GM12878 (cell line): ENCODE data around the gene R3HDM2. TPM values are rescaled to one million over a fixed set of nuclear protein-coding genes. Genes with fewer than 3 reads are reported as not detected.

Source experiments
- IKZF1 ChIP-seq: fragments of 450-650 bp; conservative IDR thresholded peaks from 2 replicates; pipeline ENCODE4 v1.6.1; 2017; ENCODE audit warnings: antibody characterized with exemption, mild to moderate bottlenecking
- PBX3 ChIP-seq: IDR thresholded peaks from 2 replicates; pipeline ENCODE4 v1.6.1; 2011; ENCODE audit warnings: mild to moderate bottlenecking, low read depth, low read length, moderate library complexity; ENCODE audit not compliant: insufficient replicate concordance
- PKNOX1 ChIP-seq: fragments of 450-650 bp; IDR thresholded peaks from 2 replicates; pipeline ENCODE4 v1.6.1; 2016; ENCODE audit warnings: mild to moderate bottlenecking
- RAD51 ChIP-seq: fragments of 450-650 bp; IDR thresholded peaks from 2 replicates; pipeline ENCODE4 v1.6.1; 2016; ENCODE audit warnings: moderate library complexity, mild to moderate bottlenecking, inconsistent platforms
- ZBTB11 ChIP-seq: fragments of 450-650 bp; formaldehyde crosslinking; IDR thresholded peaks from 2 replicates; pipeline ENCODE4 v1.5.0; 2022; ENCODE audit warnings: mild to moderate bottlenecking, missing genetic modification characterization
- ZNF207 ChIP-seq: fragments of 450-650 bp; IDR thresholded peaks from 2 replicates; pipeline ENCODE4 v1.6.1; 2014; ENCODE audit warnings: antibody characterized with exemption, mild to moderate bottlenecking, borderline replicate concordance
- ZNF217 ChIP-seq: fragments of 450-650 bp; IDR thresholded peaks from 2 replicates; pipeline ENCODE4 v1.6.1; 2017; ENCODE audit warnings: antibody characterized with exemption, mild to moderate bottlenecking
- polyA plus RNA-seq, 11 experiments: library from polyadenylated mRNA; depleted of rRNA in 4 of 11; unstranded in 6 of 11; stranded (reverse) in 5 of 11; fragments of >200 nt; fragmentation: Nextera tagmentation in 4 of 11; fragmentation: Illumina TruSeq in 1 of 11; extraction: Ambion mirVana in 4 of 11; extraction: Trizol in 1 of 11; gene quantifications; 1 replicate in 1 of 11; 2 replicates in 10 of 11; pipeline versions ENCODE4 v1.2.1 to v1.2.3, GENCODE V29; 2011 to 2016; ENCODE audit warnings: inconsistent platforms in 2 of 11, missing spikeins in 2 of 11, low read depth in 1 of 11
- total RNA-seq, 4 experiments: library from RNA; depleted of rRNA in 3 of 4; stranded (reverse); fragments of >200 nt in 3 of 4; fragmentation: Illumina TruSeq in 1 of 4; extraction: Trizol in 1 of 4; gene quantifications; 2 replicates each; pipeline versions ENCODE4 v1.2.1 to v1.2.3, GENCODE V29; 2013 to 2021

Gene R3HDM2
- total and polyA plus RNA-seq, 10 of the 15 experiments (the other 5 are each of a cell fraction or from before 2014, with no cell fraction given), result 4.6 to 26.1 (median 11.2) TPM

- TF ChIP-seq PBX3 (no peak), RAD51 (no peak), ZNF207 (no peak), ZBTB11 (CRISPR knock-in tag) (no peak), PKNOX1 (peak; percentile 8; the same call in 1 of the 2 replicates), ZNF217 (0 out of 2 replicates have a peak, but pooled peaks have one; percentile 56), IKZF1 (peak; percentile 77)
- TF ChIP-seq, all 136 proteins: peak for 36
Observed at GRCh38 chr12:57476162-57476992, 45.5 kb upstream of the R3HDM2 start (continued).
